ENCODE data around the gene GMDS.

The GMDS gene

GRCh38 chr6:2078888-2079287 is 166.5 kb downstream of the GMDS start:
- H3K27ac ChIP-seq = no peak overlapping the region
- ChIA-PET CTCF (interaction anchor here (0.6 kb wide), 1 partner anchor 391 kb away, joined by 4 read pairs; no protein-coding TSS in a partner anchor), POLR2A (ENCODE audit: low non-redundant PET) (no interaction called here)
- TF ChIP-seq, protein P1, sequence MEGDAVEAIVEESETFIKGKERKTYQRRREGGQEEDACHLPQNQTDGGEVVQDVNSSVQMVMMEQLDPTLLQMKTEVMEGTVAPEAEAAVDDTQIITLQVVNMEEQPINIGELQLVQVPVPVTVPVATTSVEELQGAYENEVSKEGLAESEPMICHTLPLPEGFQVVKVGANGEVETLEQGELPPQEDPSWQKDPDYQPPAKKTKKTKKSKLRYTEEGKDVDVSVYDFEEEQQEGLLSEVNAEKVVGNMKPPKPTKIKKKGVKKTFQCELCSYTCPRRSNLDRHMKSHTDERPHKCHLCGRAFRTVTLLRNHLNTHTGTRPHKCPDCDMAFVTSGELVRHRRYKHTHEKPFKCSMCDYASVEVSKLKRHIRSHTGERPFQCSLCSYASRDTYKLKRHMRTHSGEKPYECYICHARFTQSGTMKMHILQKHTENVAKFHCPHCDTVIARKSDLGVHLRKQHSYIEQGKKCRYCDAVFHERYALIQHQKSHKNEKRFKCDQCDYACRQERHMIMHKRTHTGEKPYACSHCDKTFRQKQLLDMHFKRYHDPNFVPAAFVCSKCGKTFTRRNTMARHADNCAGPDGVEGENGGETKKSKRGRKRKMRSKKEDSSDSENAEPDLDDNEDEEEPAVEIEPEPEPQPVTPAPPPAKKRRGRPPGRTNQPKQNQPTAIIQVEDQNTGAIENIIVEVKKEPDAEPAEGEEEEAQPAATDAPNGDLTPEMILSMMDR (conservative IDR thresholded peaks at IDR 0.05; ENCODE audit: low read depth) = no peak
- no peak for DNase-seq (ENCODE audit: low spot score)

- POLR2A ChIA-PET (ENCODE audit: low non-redundant PET) = no interaction called here
- no peak for DNase-seq (ENCODE audit: low spot score)
- H3K27ac ChIP-seq = no peak overlapping the region
- TF ChIP-seq, protein P1 (conservative IDR thresholded peaks at IDR 0.05; ENCODE audit: low read depth) = no peak
- CTCF ChIA-PET = no interaction called here
Observed at GRCh38 chr6:2077826-2078225, 167.6 kb downstream of the GMDS start.

GRCh38 chr6:2073476-2073875 is 171.9 kb downstream of the GMDS start:
- CTCF ChIA-PET = interaction anchor here (1.1 kb wide), 1 partner anchor 31 kb away, joined by 4 read pairs; no protein-coding TSS in a partner anchor
- POLR2A ChIA-PET (ENCODE audit: low non-redundant PET) = no interaction called here
- no peak overlapping the region for H3K27ac ChIP-seq
- TF ChIP-seq, protein P1 (conservative IDR thresholded peaks at IDR 0.05; ENCODE audit: low read depth) = no peak
- DNase-seq (ENCODE audit: low spot score) = no peak

GRCh38 chr6:2072453-2072852 is 173.0 kb downstream of the GMDS start:
- TF ChIP-seq, protein P1 (conservative IDR thresholded peaks at IDR 0.05; ENCODE audit: low read depth) = no peak
- DNase-seq (ENCODE audit: low spot score) = no peak
- CTCF ChIA-PET = no interaction called here
- POLR2A ChIA-PET (ENCODE audit: low non-redundant PET) = no interaction called here
- H3K27ac ChIP-seq = no peak overlapping the region

DNA sequence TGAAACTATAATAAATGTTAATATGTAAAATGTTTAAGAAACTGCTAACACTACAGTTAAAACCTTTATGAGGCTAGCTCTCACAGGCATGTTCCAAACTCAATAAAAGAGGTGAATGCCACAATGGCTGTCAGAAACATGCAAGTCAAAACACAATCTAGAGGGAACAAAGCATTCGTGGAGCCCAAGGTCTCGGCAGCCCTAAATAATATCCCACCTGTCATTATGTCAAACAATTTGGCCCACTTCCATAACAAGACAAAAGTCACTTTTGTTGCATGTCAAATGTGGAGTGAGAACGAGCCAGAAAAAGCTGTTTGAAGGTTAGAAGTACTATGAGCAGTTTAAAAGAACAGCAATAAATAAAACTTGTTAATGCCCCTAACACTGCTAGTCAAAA is 181.9 kb downstream of the GMDS start:
- DNase-seq (ENCODE audit: low spot score) = no peak
- TF ChIP-seq, protein P1 (conservative IDR thresholded peaks at IDR 0.05; ENCODE audit: low read depth) = no peak
- POLR2A ChIA-PET (ENCODE audit: low non-redundant PET) = no interaction called here
- H3K27ac ChIP-seq = no peak overlapping the region
- CTCF ChIA-PET = no interaction called here

- H3K27ac ChIP-seq = no peak overlapping the region
- ChIA-PET POLR2A (ENCODE audit: low non-redundant PET) (no interaction called here), CTCF (no interaction called here)
- no peak for DNase-seq (ENCODE audit: low spot score)
- TF ChIP-seq, protein P1 (conservative IDR thresholded peaks at IDR 0.05; ENCODE audit: low read depth) = no peak
Observed at GRCh38 chr6:2061880-2062279, 183.5 kb downstream of the GMDS start.

DNA sequence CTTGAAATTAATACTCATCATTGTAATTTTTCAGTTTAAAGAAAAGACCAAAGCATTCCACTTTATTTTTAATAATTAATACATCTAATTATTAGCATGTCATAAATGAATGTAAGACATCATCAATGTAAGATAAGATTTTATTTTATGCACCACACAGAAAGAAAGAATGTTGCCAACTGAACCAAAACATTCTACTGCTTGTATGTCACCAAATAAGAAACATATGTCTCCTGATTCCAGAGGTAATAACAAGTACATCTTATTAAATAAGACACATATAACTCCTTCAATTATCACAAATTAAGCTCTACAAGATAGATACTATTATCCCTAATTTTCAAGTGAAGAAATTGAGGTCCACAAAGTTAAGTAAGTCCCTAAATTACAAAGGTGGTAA is 189.5 kb downstream of the GMDS start:
- no peak overlapping the region for H3K27ac ChIP-seq
- no peak for DNase-seq (ENCODE audit: low spot score)
- ChIA-PET POLR2A (ENCODE audit: low non-redundant PET) (no interaction called here), CTCF (no interaction called here)
- TF ChIP-seq, protein P1 (conservative IDR thresholded peaks at IDR 0.05; ENCODE audit: low read depth) = no peak

All from RWPE1 (cell line).